ENCODE measurements around the gene S100A1.
A peak's percentile ranks its signal among the peaks of the same experiment; 100 is the strongest.
"Not testable (repeated sequence)": the region's sequence is repeated elsewhere in the genome, so short reads cannot be mapped to it uniquely, and the experiment has no call there.

S100A1 gene

GRCh38 chr1:153631047-153632022 is 3.1 kb downstream of the S100A1 start:
- no peak for DNase-seq

DNA sequence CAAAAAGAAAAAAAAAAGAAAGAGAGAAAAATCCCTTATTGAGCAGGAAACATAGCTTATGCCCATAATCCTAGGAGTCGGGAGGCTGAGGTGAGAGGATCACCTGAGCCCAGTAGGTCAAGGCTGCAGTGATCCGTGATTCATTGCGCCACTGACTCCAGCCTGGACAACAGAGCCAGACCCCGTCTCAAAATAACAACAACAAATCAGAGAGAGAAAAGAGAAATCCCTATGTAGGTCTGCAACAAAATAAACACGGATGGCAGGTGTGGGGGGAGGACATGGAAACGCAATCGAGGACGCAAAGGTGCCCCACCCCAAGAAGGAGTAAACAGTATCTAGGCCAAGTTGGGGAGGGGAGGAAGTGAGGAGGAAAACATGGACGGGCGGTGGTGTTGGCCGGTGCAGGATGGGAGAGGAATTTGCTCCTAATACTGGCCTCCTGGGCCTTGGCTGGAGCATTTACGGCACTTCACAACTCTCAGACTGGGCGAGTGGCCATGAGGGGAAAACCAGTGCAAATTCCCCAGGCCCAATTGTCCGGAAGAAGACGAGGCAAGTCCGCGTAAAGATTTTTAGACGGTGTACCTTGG is 5.0 kb downstream of the S100A1 start:
- DNase-seq, result peak; percentile 72

DNA sequence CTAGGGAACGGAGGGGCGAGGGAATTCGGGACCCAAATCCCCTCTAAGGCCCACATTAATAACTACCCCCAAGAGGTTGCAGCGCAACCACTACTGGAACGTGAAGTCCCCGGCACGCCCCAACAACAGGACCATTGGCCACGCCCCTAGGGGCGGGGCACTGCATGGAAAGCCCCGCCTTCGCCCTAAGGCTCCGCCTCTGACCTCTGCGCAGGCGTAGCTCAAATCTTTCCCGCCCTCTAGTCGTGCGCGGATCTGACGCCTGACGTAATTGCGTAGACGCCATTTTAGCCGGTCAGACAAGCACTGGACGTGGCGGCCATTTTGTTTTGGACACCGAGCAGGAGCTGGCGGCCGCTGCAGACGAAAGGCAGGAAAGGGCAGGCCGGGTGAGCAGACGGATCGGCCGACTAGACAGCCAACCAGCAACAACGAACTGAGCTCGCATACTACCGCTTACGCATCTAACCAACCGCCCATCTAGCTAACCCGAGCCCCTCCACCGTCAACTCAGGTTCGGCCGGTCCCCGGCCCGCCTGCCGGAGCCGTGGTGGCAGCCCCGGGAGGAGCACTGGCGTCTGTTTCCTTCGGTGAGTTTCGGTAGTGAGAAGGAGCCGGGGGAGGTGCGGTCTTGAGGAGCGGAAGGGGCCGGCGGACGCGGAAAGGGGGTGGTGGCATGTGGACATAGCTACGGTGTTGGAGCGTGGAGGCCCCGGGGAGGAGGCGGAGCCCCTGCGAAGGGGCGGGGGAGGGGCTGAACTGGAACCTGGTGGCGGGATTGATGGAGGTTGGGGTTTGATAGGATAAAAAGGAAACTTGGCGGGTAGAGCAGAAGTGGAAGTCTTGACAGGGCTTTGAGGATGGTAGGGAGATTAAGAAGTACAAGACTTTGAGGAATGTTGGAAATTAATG is 5.8 kb downstream of the S100A1 start, which contains the start of gene CHTOP:
TSS of gene CHTOP (plus strand) at position 313 of the 912 bp plus-strand sequence. CDS start 2,523 bp downstream, outside the sequence.
- peak; percentile 99 for DNase-seq

DNA sequence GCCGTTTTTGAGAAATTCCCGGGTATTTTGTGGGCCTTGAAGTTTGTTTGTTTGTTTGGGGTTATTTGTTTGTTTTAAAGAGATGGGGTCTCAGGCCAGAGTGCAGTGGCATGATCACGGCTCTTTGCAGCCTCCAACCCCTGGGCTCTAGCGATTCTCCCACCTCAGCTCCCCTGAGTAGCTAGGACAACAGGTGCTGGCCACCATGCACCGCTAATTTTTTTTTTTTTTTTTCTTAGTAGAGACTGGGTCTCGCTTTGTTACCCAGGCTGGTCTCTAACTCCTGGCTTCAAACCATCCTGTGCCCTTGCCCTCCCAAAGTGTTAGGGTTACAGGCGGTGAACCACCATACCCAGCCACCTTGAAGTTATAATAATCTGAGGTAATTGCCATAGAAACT is 7.6 kb downstream of the S100A1 start:
- DNase-seq, result no peak

GRCh38 chr1:153636312-153636711 is 8.1 kb downstream of the S100A1 start:
- no peak for DNase-seq

DNA sequence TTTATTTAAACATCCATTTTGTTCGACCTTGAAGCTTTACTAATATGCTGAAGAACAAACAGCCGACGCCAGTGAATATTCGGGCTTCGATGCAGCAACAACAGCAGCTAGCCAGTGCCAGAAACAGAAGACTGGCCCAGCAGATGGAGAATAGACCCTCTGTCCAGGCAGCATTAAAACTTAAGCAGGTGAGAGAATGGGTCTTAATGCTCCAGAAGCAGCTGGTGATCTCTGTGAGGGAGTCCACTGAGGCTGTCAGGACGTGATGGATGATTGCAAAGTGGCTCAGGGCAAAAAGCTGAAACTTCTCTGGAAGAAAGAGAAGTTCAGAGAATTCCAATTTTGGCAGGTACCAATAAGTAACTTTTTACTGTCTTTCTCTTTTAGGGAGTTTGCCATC is 10.0 kb downstream of the S100A1 start:
- no peak for DNase-seq

- no peak for DNase-seq
Observed at GRCh38 chr1:153639280-153639679, 11.0 kb downstream of the S100A1 start.

GRCh38 chr1:153640213-153640612 is 12.0 kb downstream of the S100A1 start:
- DNase-seq, result not testable (repeated sequence)

DNA sequence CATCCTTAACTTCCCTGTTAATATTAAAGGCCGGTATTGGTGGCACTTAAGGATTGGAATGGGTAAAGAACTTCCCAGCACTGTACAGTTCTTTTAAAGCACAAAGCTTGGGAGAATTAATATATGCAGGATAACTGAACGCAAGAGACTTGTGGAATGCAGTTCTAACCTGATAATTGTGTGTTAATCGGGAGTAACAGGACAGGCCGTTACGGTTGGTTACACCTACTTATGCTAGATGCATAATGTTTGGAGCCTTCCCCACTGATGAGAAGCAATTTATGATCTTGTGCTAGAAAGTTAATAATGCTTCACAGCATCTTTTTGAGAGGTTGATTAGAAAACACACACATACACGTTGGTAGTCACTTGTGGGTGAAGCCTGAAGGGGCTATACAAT is 12.6 kb downstream of the S100A1 start:
- DNase-seq, result no peak

GRCh38 chr1:153642161-153642560 is 13.9 kb downstream of the S100A1 start:
- DNase-seq, result no peak

DNA sequence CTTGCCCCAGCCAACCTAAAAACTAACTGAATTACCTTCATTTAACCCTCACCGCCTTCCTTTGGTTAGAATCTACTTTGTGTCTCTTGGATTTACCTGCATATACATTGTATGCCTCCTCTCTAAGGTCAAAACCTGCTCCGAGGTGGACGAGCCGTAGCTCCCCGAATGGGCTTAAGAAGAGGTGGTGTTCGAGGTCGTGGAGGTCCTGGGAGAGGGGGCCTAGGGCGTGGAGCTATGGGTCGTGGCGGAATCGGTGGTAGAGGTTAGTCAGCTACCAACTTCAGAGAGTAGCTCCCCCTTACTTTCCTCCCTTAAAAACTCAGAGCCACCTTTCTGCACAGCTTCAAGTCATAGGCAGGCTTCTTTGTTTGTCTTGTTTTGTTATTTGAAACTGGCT is 14.9 kb downstream of the S100A1 start:
- DNase-seq, result no peak

- no peak for DNase-seq
Observed at GRCh38 chr1:153643816-153644215, 15.6 kb downstream of the S100A1 start.

DNA sequence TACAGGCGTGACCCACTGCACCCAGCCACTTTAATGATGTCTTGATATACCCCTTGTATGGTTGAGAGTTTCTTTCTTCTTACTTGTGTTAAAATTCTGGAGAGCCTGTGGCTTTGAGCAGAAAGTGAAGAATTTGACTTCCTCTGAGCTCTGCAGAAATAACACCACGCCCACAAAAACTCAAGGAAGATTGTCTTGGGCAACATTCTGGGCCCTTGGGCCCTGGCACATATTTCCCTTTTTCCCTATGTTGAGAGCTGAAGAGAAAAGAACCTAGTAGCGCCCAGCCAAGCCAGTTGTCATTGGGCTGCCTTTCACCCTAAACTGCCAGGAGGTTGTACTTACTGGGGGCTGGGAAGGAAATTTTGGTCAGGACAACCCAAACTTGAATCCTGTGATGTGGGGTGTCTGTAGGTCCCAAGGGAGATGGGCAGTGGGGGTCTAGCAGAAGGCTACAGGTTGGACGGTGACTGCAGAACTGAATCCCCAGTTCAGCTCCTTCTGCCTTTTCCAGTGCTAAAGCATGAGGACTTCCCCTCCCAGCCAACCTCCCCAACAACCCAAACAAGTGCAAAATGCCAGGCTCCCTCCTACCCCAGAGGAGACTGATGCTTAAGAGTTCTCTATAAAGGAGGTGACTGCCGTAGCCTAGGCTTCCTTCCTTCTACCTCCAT is 18.6 kb downstream of the S100A1 start:
- DNase-seq, result no peak

DNA sequence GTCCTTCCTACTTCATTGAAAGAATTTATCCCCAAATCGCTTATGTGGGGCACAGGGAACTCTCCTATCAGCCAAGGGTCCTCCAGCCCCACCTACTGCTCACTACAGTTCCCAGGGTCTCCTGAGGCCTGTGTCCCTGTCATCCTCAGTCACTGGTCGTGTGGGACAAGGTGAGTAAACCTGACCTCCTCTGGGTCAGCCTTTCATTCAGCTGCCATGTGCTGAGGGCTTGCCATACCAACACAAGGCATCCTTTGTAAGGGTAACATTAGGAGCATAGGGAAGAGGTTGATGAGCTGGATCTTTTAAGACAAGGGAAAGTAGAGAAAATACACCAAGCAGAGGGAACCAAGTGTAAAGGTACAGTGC is 19.1 kb downstream of the S100A1 start:
- DNase-seq, result no peak

GRCh38 chr1:153648000-153648643 is 19.9 kb downstream of the S100A1 start:
- DNase-seq, result no peak

GRCh38 chr1:153649137-153649862 is 21.1 kb downstream of the S100A1 start:
- peak; percentile 47 for DNase-seq

- peak; percentile 78 for DNase-seq
Observed at GRCh38 chr1:153649863-153650235, 21.6 kb downstream of the S100A1 start.

- DNase-seq, result peak; percentile 30
Observed at GRCh38 chr1:153651771-153652170, 23.5 kb downstream of the S100A1 start.

- DNase-seq, result no peak
Observed at GRCh38 chr1:153652805-153653500, 24.7 kb downstream of the S100A1 start.

DNA sequence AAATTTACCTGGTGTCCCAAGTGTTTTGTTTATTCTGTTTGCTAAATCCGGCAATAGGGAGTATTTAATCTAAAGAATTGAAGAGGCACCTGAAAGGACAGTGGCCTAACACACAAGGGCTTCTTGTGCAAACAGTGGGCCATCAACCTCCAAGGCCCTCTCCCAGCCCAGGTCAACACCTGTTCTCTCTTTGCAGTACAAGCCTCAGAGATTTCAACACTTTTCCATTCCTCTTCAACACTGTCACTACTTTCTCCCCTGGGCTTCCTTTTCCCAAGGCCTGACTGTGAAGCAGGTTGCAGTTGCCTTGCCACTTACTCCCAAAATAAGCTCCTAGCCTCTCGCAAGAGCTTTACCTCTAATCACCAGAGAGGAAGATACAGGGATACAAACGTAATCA is 27.1 kb downstream of the S100A1 start:
- no peak for DNase-seq
